Mucosa of gallbladder (tissue), 1 donor: ENCODE data around the gene SPINK8. TPM values are rescaled to one million over a fixed set of nuclear protein-coding genes. Genes with fewer than 3 reads are reported as not detected.
A peak's percentile ranks its signal among the peaks of the same experiment; 100 is the strongest.
"Not testable (repeated sequence)": the region's sequence is repeated elsewhere in the genome, so short reads cannot be mapped to it uniquely, and the experiment has no call there.

Experiments used
- DNase-seq: peaks from one replicate; pipeline ENCODE4 v3.0.0-alpha.2; 2020; ENCODE audit warnings: low spot score
- total RNA-seq: library from RNA; stranded (reverse); gene quantifications from one replicate; pipeline ENCODE4 v1.2.1, GENCODE V29; 2021
- donor health status: DM: no; HTN: no; CAD: no.

SPINK8 gene
- total RNA-seq, 1 donor from 2014 or later, result not detected

DNA sequence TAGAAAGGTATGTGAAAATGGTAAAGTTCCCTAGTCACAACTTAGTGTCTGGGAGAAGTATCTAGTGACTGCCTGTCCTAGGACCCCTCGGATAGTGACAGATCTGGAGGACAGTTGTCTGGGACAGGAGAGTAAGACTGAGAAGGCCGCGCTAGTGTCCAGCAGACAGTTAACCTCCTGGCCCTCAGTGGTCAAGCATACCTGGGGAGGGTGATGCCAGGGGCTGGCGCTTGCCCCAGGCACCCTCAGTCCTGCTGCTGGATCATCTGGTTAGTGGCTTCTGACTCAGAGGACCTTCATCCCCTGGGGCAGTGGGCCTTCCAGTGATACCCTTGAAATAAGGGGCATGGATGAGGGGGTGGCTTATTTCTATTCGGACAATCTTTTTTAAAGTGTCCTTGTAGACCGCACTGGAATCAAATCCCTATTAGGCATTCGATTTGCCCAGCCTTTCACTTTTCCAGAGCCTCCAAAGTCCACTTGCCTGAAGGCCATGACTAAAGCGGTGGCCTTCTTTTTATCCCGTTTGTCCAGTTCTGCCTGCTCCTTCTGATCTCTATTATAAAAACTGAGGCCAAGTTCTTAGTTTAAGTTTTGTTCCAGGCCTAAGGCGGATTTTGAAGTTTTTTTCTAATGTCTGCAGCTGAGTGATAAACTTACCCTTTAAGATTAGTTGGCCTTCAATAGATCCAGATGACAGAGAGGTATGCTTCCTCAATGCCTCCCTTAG is 1.6 kb downstream of the SPINK8 start:
- not testable (repeated sequence) for DNase-seq

DNA sequence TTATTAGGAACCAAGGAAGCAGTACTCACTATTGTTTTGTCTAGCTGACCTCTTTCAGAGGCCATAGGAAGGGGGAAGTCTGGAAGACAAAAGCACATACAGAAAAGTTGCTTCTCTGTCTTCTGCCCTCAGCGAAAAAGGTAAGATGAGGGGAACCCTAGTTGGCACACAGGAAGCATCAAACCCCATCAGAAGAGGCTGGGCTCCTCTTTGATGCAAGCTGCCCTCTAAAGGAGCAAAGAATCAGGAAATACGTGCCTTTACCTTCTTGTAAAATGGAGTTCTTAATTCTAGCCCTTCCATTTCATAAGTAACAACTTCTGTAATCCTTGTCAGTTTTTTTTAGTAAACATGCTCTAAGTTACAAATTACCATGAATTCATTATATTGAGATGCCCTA is 12.5 kb downstream of the SPINK8 start:
- no peak for DNase-seq

DNA sequence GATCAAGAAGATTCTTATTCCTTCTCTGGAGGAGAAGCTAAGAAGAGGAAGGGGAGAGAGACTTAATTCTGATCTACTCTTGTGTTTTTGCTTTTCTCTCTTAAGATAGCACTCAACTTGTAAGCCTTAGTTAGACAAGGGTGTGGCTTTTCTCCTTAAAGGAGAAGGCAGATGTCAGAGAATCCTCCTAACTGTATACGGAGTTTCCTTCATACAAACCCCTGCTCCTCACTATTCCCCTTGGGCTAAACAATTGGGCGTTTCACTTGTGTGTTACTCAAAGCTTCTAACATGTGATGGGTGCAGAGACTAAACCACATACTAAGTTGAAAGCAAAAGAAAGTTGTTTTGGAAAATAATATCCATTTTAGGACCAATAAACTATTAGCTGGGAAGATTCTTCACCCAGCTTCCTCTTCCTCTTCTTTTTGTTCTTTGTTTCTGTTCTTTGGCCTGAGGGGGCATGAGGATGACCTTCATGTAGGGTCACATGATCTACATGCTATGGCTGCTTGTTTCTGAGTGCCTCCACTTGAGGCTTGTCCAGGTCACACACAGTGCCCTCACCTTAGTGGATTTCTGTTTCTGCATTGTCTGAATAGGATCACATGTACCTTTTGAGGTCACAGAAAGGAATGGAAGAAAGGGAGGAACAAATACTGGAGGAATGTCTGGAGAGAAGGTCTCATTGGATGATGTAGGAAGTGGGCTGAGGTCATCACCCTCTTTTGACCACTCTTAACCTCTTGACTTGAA is 14.6 kb downstream of the SPINK8 start:
- DNase-seq, result no peak

DNA sequence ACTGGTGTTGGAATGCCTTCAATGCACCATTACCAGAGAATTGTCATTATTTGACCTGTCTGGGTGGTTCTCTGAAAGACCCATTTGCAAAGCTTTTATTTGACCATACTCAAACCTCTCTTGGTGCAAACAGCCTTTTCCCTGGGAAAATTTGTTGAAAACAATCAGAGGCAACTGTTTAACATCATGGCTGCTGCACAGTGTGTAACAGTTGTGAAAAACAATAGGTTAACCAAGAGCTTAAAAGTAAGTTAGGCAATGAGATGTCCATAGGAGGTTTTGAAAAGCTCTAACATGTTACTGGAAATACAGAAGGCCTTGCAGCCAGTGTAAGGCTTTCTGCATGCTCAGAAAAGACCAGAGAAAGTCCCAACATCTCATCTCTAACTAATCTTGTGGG is 18.9 kb downstream of the SPINK8 start:
- DNase-seq, result no peak

DNA sequence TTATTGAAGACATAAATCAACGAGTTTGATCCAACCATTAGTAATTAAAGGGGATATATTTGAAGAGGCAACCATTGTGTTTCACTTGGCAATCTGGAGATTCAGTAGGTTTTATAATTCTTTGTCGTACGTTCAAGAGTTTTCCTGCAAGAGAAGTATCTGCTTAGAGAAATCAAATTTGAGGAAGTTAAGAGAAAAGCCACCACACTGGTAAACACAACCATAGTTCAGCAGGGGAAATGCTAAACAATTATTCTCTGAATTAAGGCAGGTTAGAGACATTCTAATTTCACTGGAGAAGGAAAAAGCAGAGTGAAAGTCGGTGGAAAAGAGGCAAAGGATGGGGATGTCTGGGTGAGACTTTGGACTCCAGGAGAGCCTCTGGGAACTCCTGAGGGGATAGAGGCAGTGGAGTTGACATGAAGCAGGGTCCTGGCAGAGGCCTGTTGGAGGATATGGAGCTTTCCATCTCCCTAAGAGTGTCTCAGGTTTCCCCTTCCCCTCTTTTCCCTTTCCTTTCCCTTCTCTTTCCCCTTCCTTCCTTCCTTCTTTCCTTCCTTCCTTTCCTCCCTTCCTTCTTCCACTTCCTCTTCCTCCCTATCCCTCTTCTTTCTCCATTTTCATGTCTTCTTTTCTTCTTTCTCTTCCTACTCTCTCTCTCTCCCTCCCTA is 26.5 kb downstream of the SPINK8 start:
- no peak for DNase-seq

DNA sequence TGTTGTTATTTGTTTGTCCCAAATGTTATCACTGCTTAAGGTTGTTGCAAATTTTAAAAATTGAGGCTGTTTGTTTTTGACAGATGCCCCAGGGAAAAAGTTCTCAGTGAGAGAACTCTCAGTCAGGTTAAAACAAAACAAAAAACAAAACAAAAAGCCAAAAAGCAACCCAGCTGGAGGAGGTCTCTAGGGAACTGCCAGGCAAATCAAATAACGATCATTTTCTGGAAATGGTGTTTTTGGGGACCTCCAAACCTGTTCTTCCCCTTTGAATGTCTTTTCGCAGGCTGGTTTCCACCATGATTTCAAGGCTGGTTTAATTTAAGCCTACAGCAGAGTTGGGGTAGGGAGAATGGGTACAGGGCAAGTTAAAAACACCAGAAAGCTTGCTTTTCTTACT is 27.2 kb downstream of the SPINK8 start:
- no peak for DNase-seq

DNA sequence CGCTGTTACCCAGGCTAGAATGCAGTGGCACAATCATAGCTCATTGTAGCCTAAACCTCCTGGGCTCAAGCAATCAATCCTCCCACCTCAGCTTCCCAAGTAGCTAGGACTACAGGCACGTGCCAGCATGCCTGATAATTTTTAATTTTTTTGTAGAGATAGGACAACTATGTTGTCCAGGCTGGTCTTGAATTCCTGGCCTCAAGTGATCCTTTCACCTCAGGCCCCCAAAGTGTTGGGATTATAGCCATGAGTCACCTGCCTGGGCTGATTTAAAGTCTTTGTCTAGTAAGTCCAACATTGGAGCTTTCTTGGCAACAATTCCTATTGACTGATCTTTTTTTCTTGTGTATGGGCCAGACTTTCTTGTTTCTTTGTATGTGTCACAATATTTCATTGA is 28.1 kb downstream of the SPINK8 start:
- no peak for DNase-seq

DNA sequence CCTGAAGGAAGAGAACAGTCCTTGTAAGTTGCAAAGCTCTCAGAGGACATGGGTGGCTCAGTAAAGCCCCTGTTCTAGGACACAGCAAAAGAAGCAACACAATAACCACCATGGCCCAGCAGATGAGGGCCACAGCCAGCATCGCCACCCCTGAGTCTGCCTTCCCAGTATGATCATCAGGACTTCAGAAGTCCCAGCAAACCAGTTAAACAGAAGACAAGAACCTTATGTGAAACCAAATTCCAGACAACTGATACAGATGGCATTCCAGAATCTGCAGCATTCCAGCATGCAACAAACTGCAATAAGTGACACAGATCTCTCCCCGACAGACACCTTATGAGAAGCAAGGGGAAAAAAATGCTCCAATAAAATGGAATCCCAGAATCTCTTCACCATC is 30.4 kb downstream of the SPINK8 start:
- no peak for DNase-seq

DNA sequence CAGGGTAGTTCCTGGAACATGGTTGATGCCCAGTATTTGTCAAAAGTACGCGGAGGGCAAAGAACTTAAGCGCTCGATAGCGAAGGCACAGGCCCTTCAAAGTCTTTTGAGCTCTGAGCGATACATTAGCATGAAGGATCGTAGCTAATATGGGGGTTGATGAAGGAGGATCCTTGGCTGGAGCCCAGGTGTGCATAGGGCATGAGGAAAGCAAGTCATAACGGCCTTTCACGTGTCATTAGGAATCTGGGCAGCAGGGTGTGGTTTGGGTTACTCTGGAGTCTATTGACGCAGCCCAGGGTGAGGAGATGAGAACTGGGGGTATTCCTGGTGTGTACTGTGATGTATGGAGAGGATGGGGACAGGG is 31.7 kb downstream of the SPINK8 start:
- DNase-seq, result peak; percentile 11

DNA sequence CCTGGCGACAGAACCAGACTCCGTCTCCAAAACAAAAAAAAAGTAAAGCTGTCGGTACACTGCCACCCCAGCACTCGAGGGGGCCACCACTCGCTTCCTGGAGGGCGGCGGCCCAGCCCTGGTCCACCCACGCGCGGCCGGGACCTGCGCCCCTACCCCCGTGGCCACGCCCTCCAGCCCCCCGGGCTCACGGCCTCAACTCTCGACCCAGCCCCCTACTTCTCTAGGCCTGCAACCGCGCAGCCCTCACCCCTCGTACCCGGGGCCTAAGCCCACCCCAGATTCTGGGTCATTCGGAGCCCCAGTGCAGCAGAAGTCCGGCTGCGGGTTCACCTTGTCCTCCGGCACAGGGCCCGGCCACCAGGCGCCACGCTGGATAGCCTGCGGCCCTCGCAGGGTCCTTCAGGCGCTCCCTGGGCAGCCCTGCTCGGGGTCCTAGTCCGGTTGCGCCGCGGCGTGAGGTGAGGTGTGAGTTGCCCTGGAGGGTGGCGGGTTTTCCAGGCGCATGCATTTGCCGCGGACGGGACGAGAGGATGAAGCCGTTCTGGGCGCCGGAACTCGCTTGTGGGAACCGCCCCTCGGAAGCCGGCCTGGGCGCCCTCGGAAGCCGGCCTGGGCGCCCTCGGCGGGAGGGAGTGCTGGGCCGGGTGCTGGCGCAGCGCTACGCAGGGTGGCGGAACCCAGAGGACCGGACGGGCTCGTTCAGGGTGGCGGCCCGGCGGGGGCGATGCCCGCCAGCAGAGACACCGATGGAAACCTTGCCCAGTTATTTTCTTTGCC is 32.3 kb downstream of the SPINK8 start, which contains the start of gene NME6:
TSS of gene NME6 (minus strand) at position 348 of the 780 bp plus-strand sequence.
- DNase-seq, result peak; percentile 92

DNA sequence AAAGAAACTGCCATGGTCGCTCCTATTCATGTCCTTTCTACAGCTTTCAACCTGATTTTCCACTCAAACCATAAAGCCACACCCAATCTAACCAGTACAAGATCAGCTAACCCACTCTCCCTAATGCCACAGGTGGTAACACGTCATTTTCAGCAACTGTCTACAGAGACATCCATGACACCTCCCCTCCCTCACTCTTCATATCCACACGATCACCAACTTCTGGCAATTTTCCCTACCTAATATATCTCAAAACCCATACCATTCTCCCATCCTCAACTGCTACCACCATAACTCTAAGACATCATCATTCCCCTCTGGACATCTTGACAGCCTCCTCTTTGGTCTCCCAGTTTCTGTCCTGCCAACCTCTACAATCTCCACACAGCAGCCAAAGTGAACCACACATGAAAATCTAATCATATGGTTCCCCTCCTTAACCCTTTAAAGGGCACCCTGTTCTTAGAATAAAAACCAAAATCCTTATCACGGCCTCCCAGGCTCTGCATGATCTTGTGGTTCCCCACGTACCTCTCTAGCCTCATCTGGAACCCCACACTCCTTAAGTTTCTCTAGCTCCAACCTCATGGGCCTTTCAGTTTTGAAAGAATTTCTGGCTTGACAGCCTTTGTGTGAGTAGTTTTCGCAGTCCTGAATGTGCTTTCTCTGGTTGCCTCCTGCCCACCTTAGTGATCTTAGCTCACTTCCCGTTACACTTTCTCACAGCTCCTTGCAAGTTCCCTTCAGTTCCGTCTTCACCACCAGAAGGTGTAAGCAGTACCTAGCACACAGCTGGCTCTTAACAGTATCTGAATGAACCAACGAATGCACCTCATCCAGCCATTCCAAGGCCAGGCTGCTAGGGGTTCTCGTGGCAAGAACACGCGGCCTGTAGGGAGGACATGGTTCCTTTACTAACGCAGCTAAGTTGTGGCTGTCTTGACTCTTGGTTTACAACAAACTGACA is 33.4 kb downstream of the SPINK8 start:
- DNase-seq, result no peak

DNA sequence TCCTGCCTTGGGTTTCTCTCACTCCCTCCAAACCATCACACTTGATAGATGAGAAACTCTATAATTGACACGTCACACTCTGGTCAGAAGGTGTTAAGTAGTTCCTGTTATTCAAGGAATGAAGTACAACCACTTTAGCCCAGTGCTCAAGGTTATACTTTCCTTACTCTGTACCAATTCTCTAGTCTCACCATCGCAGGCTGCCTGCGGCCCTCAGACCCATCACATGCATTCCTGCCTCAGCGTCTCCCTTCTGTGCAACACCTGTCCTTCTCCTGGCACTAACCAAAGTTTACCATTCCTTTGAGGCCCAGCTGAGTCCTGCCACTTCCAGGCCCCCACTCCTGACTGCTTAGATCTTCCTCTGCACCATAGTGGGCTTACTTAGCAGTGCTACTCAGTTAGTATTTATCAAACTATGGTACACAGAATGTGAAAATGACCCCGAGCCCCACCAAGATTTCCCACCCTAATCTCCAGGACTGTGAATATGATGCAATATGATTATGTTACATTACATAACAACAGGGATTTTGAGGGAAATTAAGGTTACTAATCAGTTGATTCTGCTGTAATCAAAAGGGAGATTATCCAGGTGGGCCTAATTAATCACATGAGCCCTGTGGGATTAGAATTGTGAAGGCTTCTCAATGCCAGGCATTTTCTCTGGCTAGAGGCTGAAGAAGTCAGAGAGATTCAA is 36.2 kb downstream of the SPINK8 start:
- no peak for DNase-seq

DNA sequence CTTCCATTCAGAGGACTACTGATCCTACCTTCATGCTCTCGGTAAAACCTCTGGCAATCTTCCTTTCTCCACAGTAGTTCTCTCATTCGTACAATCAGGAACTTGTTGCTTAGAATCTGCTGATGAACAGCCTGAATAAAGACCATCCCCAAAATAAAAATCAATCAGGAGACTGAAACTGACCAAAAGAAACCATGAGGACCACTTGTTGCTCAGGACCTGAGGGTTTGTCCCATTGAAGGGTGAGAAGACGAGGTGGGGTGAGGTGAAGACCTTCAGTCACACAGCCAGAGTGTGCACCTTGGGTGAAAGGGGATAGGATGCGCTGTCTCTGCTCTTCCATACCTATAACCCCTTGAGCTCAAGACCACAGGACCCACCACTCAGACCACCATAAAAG is 36.8 kb downstream of the SPINK8 start:
- DNase-seq, result no peak

DNA sequence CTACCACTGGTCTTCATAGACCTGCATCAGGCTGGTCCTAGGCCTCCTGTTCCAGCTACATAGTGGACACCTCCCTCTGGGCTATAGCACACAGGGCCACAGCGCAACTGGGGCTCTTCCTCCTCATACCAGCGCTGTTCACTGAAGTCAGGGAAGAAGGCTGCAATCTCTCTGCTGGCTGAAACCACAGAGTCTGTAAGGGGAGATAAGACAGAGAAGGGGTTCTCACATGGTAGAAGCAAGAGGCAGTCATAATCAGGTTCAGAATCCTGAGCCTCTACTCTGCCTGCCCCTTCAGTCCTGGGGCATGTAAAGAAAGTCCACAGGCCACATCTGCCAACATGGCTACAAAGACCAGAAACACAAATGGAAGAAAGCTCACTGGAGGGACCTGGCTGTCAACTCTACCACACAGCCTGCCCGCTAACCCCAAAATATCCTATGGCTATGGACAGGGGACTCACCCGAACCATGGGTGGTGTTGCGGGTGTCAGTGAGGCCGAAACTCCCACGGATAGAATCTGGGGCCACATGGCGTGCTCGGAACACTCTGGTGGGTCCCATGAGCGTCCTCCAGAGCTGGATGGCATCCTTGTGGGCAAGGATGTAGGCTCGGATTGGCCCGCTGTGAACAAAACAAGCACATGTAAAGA is 38.7 kb downstream of the SPINK8 start:
- no peak for DNase-seq

DNA sequence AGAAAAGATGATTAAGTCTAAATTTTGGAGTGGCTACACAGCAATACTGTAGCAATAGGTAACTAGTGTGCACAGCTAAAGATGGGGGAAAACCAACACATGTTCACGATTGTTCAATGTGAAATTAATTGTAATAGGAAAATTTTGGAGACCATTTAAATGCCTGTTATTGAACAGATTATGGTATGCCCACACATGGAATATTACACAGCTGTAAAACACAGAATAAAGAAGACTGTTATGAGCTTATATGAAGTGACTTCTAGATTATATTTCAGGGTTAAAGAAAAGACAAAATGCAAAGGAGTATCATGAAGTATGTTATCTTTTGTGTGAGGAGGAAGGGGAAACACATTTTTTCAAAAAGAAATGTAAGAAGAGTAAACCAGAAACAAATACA is 43.8 kb downstream of the SPINK8 start:
- no peak for DNase-seq

DNA sequence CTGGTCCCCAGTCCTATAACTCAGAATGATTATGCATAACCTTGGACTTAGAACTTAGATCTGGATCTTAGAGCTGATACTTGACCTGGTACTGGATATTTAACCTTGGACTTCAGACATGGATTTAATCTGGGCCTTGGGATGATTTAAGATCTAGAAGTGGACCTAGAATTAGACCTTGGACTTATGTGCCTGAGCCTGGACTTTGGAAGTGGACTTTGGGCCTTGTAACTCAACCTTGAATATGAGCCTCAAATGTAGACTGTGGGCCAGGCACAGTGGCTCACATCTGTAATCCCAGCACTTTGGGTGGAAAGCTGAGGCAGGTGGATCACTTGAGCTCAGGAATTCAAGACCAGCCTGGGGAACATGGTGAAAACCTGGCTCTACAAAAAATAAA is 46.4 kb downstream of the SPINK8 start:
- no peak for DNase-seq

DNA sequence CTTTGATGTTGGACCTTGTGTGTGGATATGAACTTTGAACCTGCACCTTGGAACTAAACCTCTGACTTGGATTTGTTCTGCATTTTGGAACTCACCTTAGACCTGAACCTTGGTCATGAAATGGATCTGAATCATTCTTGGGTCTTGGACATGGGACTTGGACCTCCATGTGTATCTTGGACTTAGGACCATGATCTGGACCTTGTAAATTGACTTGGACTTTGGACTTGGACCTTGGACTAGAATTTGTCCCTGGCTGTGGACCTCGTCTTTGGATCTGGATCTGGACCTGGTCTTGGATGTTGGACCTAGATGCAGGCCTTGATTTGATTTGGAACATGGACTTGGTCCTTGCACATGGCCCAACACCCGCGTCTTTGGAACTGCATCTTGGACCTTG is 47.2 kb downstream of the SPINK8 start:
- no peak for DNase-seq

DNA sequence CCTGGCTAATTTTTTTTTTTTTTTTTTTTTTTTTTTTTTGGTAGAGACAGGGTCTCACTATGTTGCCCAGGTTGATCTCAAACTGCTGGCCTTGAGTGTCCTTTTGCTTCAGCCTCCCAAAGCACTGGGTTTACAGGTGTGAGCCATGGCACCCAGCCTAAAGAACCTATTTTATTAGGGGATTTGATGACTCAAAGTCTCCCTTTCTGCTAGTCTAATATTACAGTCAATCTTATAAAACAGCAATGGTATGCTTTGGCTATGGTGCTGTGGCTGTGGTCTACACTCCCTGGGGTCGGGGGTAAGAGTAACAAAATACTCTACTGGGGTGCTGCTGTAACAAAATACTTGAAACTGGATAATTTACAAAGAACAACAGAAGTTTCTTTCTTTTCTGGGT is 47.8 kb downstream of the SPINK8 start:
- no peak for DNase-seq

DNA sequence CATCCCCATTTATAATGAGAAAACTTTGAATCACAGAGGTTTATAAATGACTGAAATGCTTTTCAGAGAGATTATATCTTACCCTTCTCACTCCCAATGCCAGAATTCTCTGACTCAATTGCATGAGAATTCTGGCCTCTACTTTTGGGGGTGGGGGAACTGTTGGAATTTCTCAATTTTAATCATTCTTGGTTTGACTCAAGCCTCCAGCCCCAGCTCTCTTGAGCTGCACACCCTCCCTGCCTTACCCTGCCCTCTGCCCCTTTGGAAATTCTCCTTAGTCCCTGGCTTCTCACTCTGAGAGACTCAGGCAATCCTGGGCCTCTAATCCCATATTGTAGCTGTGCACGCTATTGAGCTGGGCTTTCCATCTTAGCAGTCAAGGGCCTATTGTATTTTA is 48.3 kb downstream of the SPINK8 start:
- DNase-seq, result no peak

DNA sequence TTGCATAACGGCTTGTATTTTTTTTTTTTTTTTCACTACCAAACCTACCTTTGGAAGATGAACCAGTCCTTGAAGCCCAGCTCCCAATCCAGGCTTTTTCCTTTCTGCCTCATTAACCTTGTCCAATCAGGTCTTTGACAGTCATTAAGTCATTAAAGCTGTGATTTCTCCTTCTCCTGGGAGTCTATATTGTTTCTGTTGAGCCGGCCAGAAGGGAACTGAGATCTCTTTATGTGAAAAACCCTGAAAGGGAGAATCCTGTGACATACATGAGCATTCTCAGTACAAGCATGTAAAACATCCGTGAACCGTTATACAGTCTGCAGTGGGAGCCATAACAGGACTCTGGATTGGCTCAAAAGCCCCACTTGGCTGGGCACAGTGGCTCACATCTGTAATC is 52.6 kb downstream of the SPINK8 start:
- no peak for DNase-seq
